PC-9 (cell line): ENCODE results near the gene TICAM2. TPM values are rescaled to one million over a fixed set of nuclear protein-coding genes. Genes with fewer than 3 reads are reported as not detected.

Experiments
- BruUV-seq: library from RNA; stranded (reverse); fragments of 400-500 nt; replicated peaks from 2 replicates; lab custom pipeline; 2021; lab: Mats Ljungman, UMichigan
- CTCF ChIA-PET: fragments of 300-600 bp; sonication (Branson Sonifier 250); formaldehyde crosslinking; loops from one replicate; lab custom pipeline; 2022; ENCODE audit warnings: antibody characterized with exemption; lab: Charles Lee
- POLR2A ChIA-PET: fragments of 300-600 bp; sonication (Branson Sonifier 250); formaldehyde crosslinking; loops from one replicate; lab custom pipeline; 2022; ENCODE audit warnings: antibody characterized with exemption; ENCODE audit not compliant: unreplicated experiment; lab: Charles Lee
- DNase-seq, 2 experiments: peaks; one replicate each; pipeline versions ENCODE4 v3.0.0 to v3.0.0-alpha.2; 2015 to 2022; ENCODE audit warnings: mixed read lengths in 1 of 2
- H2AFZ ChIP-seq: fragments of 200-600 bp; sonication (generic); 2 replicates; pipeline ENCODE4 v1.8.1; 2017; ENCODE audit warnings: antibody characterized with exemption
- H3F3A ChIP-seq: fragments of 200-600 bp; sonication (generic); 2 replicates; pipeline ENCODE4 v1.8.1; 2017; ENCODE audit warnings: antibody characterized with exemption, mild to moderate bottlenecking, low read depth; ENCODE audit not compliant: insufficient read depth
- H3K27ac ChIP-seq: fragments of 200-600 bp; sonication (generic); 2 replicates; pipeline ENCODE4 v1.6.1; 2016; ENCODE audit warnings: mixed run types
- H3K27me3 ChIP-seq: fragments of 200-600 bp; sonication (generic); 2 replicates; pipeline ENCODE4 v1.6.1; 2016; ENCODE audit warnings: low read depth, mixed run types; ENCODE audit not compliant: insufficient read depth
- H3K36me3 ChIP-seq: fragments of 200-600 bp; sonication (generic); 2 replicates; pipeline ENCODE4 v1.6.1; 2016; ENCODE audit warnings: low read depth, mixed run types
- H3K4me1 ChIP-seq: fragments of 200-600 bp; sonication (generic); replicated peaks from 2 replicates; pipeline ENCODE4 v1.6.1; 2016; ENCODE audit warnings: mixed run types; ENCODE audit not compliant: insufficient read depth
- H3K4me2 ChIP-seq: fragments of 200-600 bp; sonication (generic); 2 replicates; pipeline ENCODE4 v1.6.1; 2017; ENCODE audit warnings: mixed run types
- H3K4me3 ChIP-seq: fragments of 200-600 bp; sonication (generic); 2 replicates; pipeline ENCODE4 v1.6.1; 2016; ENCODE audit warnings: mixed run types
- H3K79me2 ChIP-seq: fragments of 200-600 bp; sonication (generic); 2 replicates; pipeline ENCODE4 v1.6.1; 2017; ENCODE audit warnings: low read depth, mixed run types
- H3K9me2 ChIP-seq: fragments of 200-600 bp; sonication (generic); 2 replicates; pipeline ENCODE4 v1.8.1; 2017; ENCODE audit warnings: mild to moderate bottlenecking; ENCODE audit not compliant: insufficient read depth
- H3K9me3 ChIP-seq: fragments of 200-600 bp; sonication (generic); 2 replicates; pipeline ENCODE4 v1.8.1; 2016; ENCODE audit warnings: low read depth; ENCODE audit not compliant: insufficient read depth
- H4K20me1 ChIP-seq: fragments of 200-600 bp; sonication (generic); 2 replicates; pipeline ENCODE4 v1.8.1; 2017; ENCODE audit not compliant: insufficient read depth
- CTCF ChIP-seq: fragments of 200-600 bp; sonication (generic); conservative IDR thresholded peaks from 2 replicates; pipeline ENCODE4 v1.6.1; 2017; ENCODE audit warnings: mixed run types, antibody characterized with exemption, mild to moderate bottlenecking, moderate library complexity
- EZH2 ChIP-seq: fragments of 200-600 bp; sonication (generic); IDR thresholded peaks from 2 replicates; pipeline ENCODE4 v1.8.0; 2017; ENCODE audit warnings: antibody characterized with exemption, low read depth
- intact Hi-C: fragments of 100-400 bp; cut with micrococcal nuclease; formaldehyde crosslinking; loops from one replicate; pipeline ENCODE4 v1.10.0; 2022; ENCODE audit not compliant: unreplicated experiment
- total RNA-seq: library from RNA; stranded (reverse); gene quantifications from 2 replicates; pipeline ENCODE4 v1.2.3, GENCODE V29; 2021

The TICAM2 gene
- total RNA-seq, 1 experiment from 2014 or later, result 1.8 TPM

DNA sequence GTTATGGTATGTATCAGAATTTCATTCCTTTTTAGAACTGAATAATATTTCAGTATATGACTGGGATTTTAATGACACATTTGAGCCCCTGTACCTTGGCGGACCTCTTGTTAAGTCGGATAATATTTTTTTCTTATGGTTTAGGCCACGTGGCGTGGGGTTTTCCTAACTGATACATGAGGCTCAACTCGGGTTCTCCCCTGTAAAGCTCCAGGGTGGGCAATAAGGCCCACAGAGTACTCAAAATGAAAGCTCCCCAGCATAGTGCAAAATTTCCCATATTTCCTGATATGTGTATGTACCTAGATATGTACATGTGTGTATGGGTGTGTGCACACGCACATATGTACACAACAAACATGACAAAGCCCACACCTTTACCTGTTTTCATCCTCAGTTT is 24.5 kb downstream of the TICAM2 start:
- no peaks in the 10 kb centered on the region for H3K9me2 ChIP-seq
- no peak overlapping the region for H3K27ac ChIP-seq
- DNase-seq, result no peak
- no peak overlapping the region for H3K4me2 ChIP-seq
- H3K79me2 ChIP-seq, result no peaks in the 10 kb centered on the region
- CTCF ChIA-PET, result no interaction called here
- no peak overlapping the region for H2AFZ ChIP-seq
- no TSS peak for BruUV-seq
- POLR2A ChIA-PET, result no interaction called here
- intact Hi-C loops, result no loop called here
- no peaks in the 10 kb centered on the region for H3K27me3 ChIP-seq
- no peak for TF ChIP-seq EZH2
- H3F3A ChIP-seq, result no peaks in the 10 kb centered on the region
- no peaks in the 10 kb centered on the region for H4K20me1 ChIP-seq
- H3K4me1 ChIP-seq, result peaks cover 13% of the 10 kb centered on the region
- no peak overlapping the region for H3K4me3 ChIP-seq
- no peaks in the 10 kb centered on the region for H3K36me3 ChIP-seq
- peaks cover under 1% of the 10 kb centered on the region; the same call in 1 of the 2 replicates for H3K9me3 ChIP-seq

DNA sequence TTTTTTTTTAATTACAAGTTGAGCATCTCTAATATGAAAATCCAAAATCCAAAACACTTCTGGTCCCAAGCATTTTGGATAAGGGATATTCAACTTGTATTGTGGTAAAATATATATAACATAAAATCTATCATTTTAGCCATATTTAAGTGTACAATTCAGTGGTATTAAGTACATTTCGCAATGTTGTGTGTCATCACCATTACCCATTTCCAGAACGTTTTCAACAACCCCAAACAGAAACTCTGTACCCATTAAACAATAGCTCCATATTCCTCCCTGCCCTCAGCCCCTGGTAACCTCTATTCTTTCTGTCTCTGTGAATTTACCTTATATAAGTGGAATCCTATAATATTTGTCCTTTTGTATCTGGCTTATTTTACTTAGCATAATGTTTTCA is 24.9 kb downstream of the TICAM2 start:
- no peak for DNase-seq
- no peaks in the 10 kb centered on the region for H4K20me1 ChIP-seq
- H3K4me1 ChIP-seq, result peaks cover 13% of the 10 kb centered on the region
- BruUV-seq, result no TSS peak
- H3K9me2 ChIP-seq, result no peaks in the 10 kb centered on the region
- H3K27ac ChIP-seq, result no peak overlapping the region
- ChIA-PET POLR2A (no interaction called here), CTCF (no interaction called here)
- intact Hi-C loops, result no loop called here
- no peak overlapping the region for H3K4me3 ChIP-seq
- no peak overlapping the region for H2AFZ ChIP-seq
- TF ChIP-seq EZH2 (no peak), CTCF (no peak)
- no peaks in the 10 kb centered on the region for H3K27me3 ChIP-seq
- peaks cover 3% of the 10 kb centered on the region; the same call in 1 of the 2 replicates for H3K9me3 ChIP-seq
- no peak overlapping the region for H3K4me2 ChIP-seq
- H3F3A ChIP-seq, result no peaks in the 10 kb centered on the region
- no peaks in the 10 kb centered on the region for H3K79me2 ChIP-seq
- H3K36me3 ChIP-seq, result no peaks in the 10 kb centered on the region

GRCh38 chr5:115575167-115576070 is 26.9 kb downstream of the TICAM2 start:
- Histone ChIP-seq H4K20me1 (no peaks in the 10 kb centered on the region), H3K27me3 (no peaks in the 10 kb centered on the region), H3F3A (no peaks in the 10 kb centered on the region), H3K4me3 (no peak overlapping the region), H3K9me2 (no peaks in the 10 kb centered on the region), H3K79me2 (no peaks in the 10 kb centered on the region), H3K9me3 (peaks cover 3% of the 10 kb centered on the region; the same call in 1 of the 2 replicates), H3K4me2 (no peak overlapping the region), H3K27ac (no peak overlapping the region), H3K4me1 (peaks cover 13% of the 10 kb centered on the region), H3K36me3 (no peaks in the 10 kb centered on the region), H2AFZ (no peak overlapping the region)
- ChIA-PET POLR2A (interaction anchor here (0.7 kb wide), 1 partner anchor 267 kb away, joined by 17 read pairs; no protein-coding TSS in a partner anchor), CTCF (interaction anchor here (0.6 to 2.2 kb wide), 8 partner anchors 40 to 279 kb away, joined by 3 to 16 read pairs (median 7); partner anchors contain the start of gene CCDC112)
- intact Hi-C loops, result loop anchor here (2.0 kb wide), 1 partner anchor 197 kb away; no protein-coding TSS in a partner anchor
- BruUV-seq, result no TSS peak
- TF ChIP-seq EZH2 (no peak), CTCF (no peak)
- no peak for DNase-seq
